ENCODE measurements around the gene BTBD9. TPM values are rescaled to one million over a fixed set of nuclear protein-coding genes. Genes with fewer than 3 reads are reported as not detected.

Gene BTBD9
- total RNA-seq: 1 to 10 TPM; 6.2 to 6.4 TPM

GRCh38 chr6:38639498-38640215 lies at the start of gene BTBD9:
Gene BTBD9 (minus strand): TSS chr6:38639929.
- ATAC-seq: peak; percentile 77
- H3K4me3 Mint-ChIP-seq: peak within 1 kb of the TSS; percentile 86
- intact Hi-C loops (cut with micrococcal nuclease): no loop called here
- POLR2A ChIA-PET: interaction anchor here (1.3 to 2.2 kb wide), 5 partner anchors 10 to 74 kb away, joined by 3 to 6 read pairs (median 3); no protein-coding TSS in a partner anchor
- no peaks in the 10 kb centered on the region for H3K27me3 Mint-ChIP-seq
- peaks cover 44% of the 10 kb centered on the region for H3K4me1 Mint-ChIP-seq (ENCODE audit: low read depth)
- peak within 1 kb of the TSS; percentile 93 for H3K27ac Mint-ChIP-seq
- CTCF ChIA-PET: no interaction called here
- TF ChIP-seq, protein P1, sequence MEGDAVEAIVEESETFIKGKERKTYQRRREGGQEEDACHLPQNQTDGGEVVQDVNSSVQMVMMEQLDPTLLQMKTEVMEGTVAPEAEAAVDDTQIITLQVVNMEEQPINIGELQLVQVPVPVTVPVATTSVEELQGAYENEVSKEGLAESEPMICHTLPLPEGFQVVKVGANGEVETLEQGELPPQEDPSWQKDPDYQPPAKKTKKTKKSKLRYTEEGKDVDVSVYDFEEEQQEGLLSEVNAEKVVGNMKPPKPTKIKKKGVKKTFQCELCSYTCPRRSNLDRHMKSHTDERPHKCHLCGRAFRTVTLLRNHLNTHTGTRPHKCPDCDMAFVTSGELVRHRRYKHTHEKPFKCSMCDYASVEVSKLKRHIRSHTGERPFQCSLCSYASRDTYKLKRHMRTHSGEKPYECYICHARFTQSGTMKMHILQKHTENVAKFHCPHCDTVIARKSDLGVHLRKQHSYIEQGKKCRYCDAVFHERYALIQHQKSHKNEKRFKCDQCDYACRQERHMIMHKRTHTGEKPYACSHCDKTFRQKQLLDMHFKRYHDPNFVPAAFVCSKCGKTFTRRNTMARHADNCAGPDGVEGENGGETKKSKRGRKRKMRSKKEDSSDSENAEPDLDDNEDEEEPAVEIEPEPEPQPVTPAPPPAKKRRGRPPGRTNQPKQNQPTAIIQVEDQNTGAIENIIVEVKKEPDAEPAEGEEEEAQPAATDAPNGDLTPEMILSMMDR (IDR thresholded peaks at IDR 0.05): no peak
- H3K36me3 Mint-ChIP-seq (ENCODE audit: low read depth): no peaks in the 10 kb centered on the region
- no peaks in the 10 kb centered on the region for H3K9me3 Mint-ChIP-seq
- DNase-seq: peak; percentile 85

DNA sequence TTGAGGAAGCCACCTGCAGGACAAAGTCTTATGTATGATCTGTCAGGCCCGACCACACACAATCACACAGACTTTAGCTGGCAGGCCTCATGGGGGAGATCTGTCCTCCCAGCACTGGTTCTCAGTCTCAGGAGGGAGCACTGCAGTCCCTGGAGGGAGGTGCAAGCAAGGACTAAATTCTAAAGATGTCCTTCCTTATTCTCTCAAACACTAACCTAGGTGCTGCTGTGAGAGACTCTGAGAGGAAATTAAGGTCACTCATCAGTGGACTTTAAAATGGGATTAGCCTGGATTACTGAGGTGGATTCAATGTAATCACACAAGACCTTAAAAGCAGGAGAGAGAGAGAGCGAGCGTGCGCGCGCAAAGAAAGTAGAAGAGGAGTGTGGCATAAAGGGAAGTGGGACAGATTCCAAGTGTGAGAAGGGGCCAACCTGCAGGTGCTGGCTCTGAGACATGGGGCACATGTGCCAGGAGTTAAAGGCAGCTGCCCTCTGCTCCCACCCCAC lies 48.9 kb upstream of the BTBD9 start:
- Mint-ChIP-seq H3K4me3 (no peak overlapping the region), H3K4me1 (ENCODE audit: low read depth) (peaks cover 20% of the 10 kb centered on the region), H3K36me3 (ENCODE audit: low read depth) (peaks cover 18% of the 10 kb centered on the region), H3K27ac (no peak overlapping the region), H3K27me3 (no peaks in the 10 kb centered on the region), H3K9me3 (no peaks in the 10 kb centered on the region)
- ChIA-PET CTCF (interaction anchor here (1.2 kb wide), 1 partner anchor 12 kb away, joined by 4 read pairs; no protein-coding TSS in a partner anchor), POLR2A (interaction anchor here (0.7 kb wide), 1 partner anchor 151 kb away, joined by 3 read pairs; no protein-coding TSS in a partner anchor)
- intact Hi-C loops (cut with micrococcal nuclease): no loop called here
- ATAC-seq (no peak), DNase-seq (no peak)
- TF ChIP-seq, protein P1 (IDR thresholded peaks at IDR 0.05): no peak

DNA sequence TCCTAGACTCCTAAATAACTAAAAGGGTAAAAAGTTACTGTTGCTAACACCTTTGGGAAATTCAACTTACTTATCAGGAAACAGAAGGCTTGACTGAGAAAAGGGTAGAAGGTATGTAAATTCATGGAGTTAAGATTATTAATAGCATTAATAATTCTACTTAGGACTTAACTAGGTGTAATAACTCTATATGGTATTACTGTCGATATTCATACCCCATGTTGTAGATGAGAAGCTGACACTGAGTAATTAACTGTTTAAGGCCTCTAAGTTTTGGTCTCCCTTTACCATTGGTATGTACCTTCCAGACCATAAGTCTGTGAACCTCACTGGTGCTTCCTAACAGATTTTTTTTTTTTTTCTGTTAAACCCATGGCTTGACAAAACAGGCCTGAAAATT lies 47.8 kb upstream of the BTBD9 start:
- Mint-ChIP-seq H3K27ac (no peak overlapping the region), H3K9me3 (no peaks in the 10 kb centered on the region), H3K27me3 (no peaks in the 10 kb centered on the region), H3K4me1 (ENCODE audit: low read depth) (peaks cover 15% of the 10 kb centered on the region), H3K4me3 (no peak overlapping the region), H3K36me3 (ENCODE audit: low read depth) (peaks cover 17% of the 10 kb centered on the region)
- TF ChIP-seq, protein P1 (IDR thresholded peaks at IDR 0.05): no peak
- CTCF ChIA-PET: interaction anchor here (1.2 kb wide), 1 partner anchor 11 kb away, joined by 4 read pairs; no protein-coding TSS in a partner anchor
- no peak for DNase-seq
- intact Hi-C loops (cut with micrococcal nuclease): no loop called here
- POLR2A ChIA-PET: no interaction called here
- ATAC-seq: no peak

GRCh38 chr6:38687043-38687353 lies 47.3 kb upstream of the BTBD9 start:
- peaks cover 15% of the 10 kb centered on the region for H3K4me1 Mint-ChIP-seq (ENCODE audit: low read depth)
- H3K4me3 Mint-ChIP-seq: no peak overlapping the region
- POLR2A ChIA-PET: no interaction called here
- no peak overlapping the region for H3K27ac Mint-ChIP-seq
- intact Hi-C loops (cut with micrococcal nuclease): no loop called here
- ATAC-seq (no peak), DNase-seq (no peak)
- H3K27me3 Mint-ChIP-seq: no peaks in the 10 kb centered on the region
- no peaks in the 10 kb centered on the region for H3K9me3 Mint-ChIP-seq
- CTCF ChIA-PET: no interaction called here
- H3K36me3 Mint-ChIP-seq (ENCODE audit: low read depth): peaks cover 18% of the 10 kb centered on the region
- TF ChIP-seq, protein P1 (IDR thresholded peaks at IDR 0.05): no peak

DNA sequence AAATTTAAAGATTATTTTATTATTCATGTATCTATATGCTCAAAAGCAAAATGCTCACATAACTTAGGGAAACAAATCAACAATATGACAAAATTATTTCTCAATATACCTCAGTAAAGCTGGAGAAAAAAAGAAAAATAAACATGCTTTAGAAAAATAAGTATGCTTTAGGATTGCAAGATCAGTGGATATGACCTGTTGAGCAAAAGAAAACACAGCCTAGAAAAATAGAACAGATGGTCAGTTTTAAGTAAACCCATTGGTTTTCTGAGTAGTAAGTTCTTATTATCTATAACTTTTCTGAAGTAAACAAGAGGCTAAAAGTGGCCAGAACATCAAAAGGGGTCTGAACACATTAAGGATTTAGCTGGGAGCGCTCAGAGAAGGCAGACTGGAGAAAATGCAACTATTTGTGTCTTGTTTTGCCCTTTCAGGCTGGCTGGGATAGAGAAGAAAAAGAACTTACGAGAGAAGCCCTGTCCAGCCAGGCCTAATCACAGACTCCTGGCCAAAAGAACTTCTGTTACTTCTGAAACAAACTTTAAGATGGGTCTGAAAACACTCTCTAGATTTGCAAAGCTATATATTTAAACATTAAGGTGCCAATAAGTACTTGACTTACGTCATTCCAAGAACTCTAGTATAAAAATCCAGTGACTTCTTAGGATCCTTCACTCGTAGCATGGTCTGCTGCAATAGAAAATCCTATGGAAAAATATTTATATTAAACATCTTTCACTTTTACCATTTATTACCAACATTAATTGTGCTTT lies 46.7 kb upstream of the BTBD9 start:
- CTCF ChIA-PET: no interaction called here
- peaks cover 23% of the 10 kb centered on the region for H3K36me3 Mint-ChIP-seq (ENCODE audit: low read depth)

More for the DNA sequence above, 46.7 kb upstream of the BTBD9 start:
- POLR2A ChIA-PET: no interaction called here
- no peak overlapping the region for H3K27ac Mint-ChIP-seq
- ATAC-seq: no peak
- H3K9me3 Mint-ChIP-seq: no peaks in the 10 kb centered on the region
- TF ChIP-seq, protein P1 (IDR thresholded peaks at IDR 0.05): no peak
- no peaks in the 10 kb centered on the region for H3K27me3 Mint-ChIP-seq
- no peak overlapping the region for H3K4me3 Mint-ChIP-seq
- peaks cover 15% of the 10 kb centered on the region for H3K4me1 Mint-ChIP-seq (ENCODE audit: low read depth)
- DNase-seq: no peak
- intact Hi-C loops (cut with micrococcal nuclease): no loop called here
